Fibroblast of villous mesenchyme (primary cell): ENCODE data around the gene ST8SIA4. TPM values are rescaled to one million over a fixed set of nuclear protein-coding genes. Genes with fewer than 3 reads are reported as not detected.

ENCODE experiments used
- DNase-seq: peaks from one replicate; pipeline ENCODE4 v3.0.0-alpha.2; 2010; ENCODE audit warnings: low read depth
- H3K4me3 ChIP-seq: 2 replicates; pipeline ENCODE4 v1.5.1; 2011; ENCODE audit warnings: low read depth, mild to moderate bottlenecking, low read length
- CTCF ChIP-seq: IDR thresholded peaks from 2 replicates; pipeline ENCODE4 v1.5.1; 2012; ENCODE audit warnings: low read depth, mild to moderate bottlenecking, low read length; ENCODE audit not compliant: insufficient read depth
- small RNA-seq: library from RNA; depleted of rRNA; stranded (forward); fragments of <200 nt; gene quantifications from one replicate; pipeline ENCODE3, GENCODE V24; 2012
- total RNA-seq: library from RNA; depleted of rRNA; stranded (reverse); fragments of >200 nt; gene quantifications from 2 replicates; pipeline ENCODE4 v1.2.3, GENCODE V29; 2012

The ST8SIA4 gene
- total RNA-seq, 1 donor: 3.5 TPM

DNA sequence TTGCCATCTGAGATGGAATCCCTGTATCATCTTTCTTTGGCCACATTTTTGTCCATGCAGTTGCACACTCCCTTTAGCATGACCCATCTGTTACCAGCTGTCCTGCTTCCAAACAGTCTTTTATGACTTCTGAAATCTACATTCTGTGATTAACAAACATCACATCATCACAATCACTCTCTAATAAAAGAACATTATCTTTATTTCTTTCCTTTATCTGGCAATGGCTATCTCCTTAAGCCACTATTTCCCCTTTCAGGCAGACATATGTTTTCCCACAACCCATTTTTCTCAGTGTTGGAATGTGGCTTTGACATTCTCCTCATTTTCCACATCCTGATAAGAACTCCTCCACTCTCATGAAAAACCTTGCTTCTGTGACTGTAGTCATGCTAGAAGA, 141.0 kb downstream of the ST8SIA4 start:
- no peak overlapping the region for H3K4me3 ChIP-seq
- no peak for TF ChIP-seq CTCF
- DNase-seq: peak; percentile 93

DNA sequence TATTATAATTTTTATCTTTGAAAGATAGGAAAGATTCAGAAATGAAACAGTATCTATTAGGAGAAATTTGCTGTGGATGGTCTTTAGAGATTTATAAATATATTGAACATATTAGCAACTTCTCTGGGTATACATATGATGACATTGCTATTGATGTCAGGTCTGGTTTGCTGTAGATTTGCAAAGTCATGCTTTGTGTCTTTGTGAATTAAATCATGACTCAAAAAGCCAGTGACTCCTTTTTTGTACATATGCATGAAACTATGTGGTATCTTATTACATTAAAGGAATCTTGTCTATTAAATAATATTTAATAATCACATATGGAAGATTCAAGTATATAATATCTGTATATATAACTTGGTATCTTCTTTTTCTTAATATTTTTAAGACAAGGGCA, 141.9 kb downstream of the ST8SIA4 start:
- peak; percentile 18 for DNase-seq
- no peak overlapping the region for H3K4me3 ChIP-seq
- no peak for TF ChIP-seq CTCF

DNA sequence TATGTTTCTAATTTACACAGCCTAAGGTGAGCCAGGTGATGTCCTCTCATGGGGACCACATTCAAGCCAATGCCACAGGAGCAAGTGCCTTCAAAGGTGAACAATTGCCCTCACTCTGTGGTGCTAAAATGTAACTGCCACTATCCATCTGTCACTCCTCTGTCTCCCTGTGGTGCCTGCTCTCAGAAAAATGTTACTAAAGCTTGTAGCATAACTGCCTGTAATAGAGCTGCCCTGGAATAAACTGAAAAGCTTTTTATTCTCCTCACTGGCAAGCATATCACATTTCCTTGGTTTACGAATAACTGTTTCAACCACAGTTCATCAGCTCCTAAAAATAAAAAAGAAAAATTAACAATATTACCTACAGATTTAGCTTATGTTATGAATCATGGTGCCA, 142.4 kb downstream of the ST8SIA4 start:
- H3K4me3 ChIP-seq: no peak overlapping the region
- TF ChIP-seq CTCF: no peak
- DNase-seq: no peak

DNA sequence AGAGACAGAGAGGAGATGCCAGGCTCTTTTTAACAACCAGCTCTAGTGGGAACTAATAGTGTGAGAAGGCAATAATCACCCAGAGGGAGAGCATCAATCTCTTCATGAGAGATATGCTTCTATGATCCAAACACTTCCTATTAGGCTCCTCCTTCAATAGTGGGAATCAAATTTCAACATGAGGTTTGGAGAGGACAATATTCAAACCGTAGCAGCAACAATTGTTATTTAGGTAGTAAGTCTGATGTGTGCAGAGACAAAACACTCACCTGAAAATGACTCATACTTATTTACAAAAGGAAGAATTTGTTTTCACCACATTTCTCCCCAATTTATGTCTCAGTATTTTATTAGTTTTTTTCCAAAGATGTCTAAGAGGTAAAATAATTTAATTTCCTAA, 144.3 kb downstream of the ST8SIA4 start:
- H3K4me3 ChIP-seq: no peak overlapping the region
- no peak for TF ChIP-seq CTCF
- DNase-seq: no peak

DNA sequence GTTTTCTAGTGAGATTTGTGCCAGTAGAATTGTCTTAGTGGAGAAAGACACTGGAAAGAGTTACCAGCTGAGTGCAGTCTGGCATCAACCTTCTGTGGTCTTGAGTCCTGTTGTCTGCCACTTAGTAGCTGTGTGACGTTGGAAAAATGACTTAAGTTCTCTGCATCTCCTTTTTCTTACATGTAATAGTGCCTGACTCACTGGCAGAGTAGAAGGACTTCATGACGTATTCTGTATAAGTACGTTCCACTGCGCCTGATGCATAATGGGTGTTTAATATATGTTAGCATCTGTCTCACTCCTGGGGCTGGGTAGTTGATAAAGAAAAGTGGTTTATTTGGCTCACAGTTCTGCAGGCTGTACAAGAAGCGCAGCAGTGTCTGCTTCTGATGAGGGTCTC, 144.8 kb downstream of the ST8SIA4 start:
- no peak overlapping the region for H3K4me3 ChIP-seq
- DNase-seq: no peak
- no peak for TF ChIP-seq CTCF

DNA sequence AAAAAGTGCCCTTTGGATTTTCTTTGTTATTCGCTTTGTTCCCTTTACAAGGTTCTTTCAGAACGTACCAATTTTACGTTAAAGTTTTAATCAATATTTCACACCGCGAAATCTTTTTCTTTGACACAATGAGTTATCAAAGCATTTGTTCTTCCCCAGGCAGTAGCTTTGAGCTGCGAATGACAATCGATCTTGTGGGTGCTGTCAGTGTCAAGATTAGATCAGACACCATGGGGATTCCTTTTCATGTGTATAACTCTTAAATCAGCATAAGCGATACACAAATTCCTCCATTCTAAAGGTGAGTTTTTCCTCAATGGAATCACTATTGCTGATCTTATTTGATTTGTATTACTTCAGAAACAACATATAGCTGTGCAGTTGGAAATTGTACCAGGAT, 145.5 kb downstream of the ST8SIA4 start:
- no peak for TF ChIP-seq CTCF
- no peak overlapping the region for H3K4me3 ChIP-seq
- DNase-seq: no peak

Small RNA genes within 50 kb of the gene (small RNA-seq; reads per million reads assigned to genes)
- gene MIR548P: not detected
